Fibroblast of peridontal ligament (primary cell): Measurements from ENCODE around the gene CYSRT1.

ENCODE experiments used
- DNase-seq: peaks from one replicate; pipeline ENCODE4 v3.0.0-alpha.2; 2010; ENCODE audit errors: extremely low read depth

The CYSRT1 gene

DNA sequence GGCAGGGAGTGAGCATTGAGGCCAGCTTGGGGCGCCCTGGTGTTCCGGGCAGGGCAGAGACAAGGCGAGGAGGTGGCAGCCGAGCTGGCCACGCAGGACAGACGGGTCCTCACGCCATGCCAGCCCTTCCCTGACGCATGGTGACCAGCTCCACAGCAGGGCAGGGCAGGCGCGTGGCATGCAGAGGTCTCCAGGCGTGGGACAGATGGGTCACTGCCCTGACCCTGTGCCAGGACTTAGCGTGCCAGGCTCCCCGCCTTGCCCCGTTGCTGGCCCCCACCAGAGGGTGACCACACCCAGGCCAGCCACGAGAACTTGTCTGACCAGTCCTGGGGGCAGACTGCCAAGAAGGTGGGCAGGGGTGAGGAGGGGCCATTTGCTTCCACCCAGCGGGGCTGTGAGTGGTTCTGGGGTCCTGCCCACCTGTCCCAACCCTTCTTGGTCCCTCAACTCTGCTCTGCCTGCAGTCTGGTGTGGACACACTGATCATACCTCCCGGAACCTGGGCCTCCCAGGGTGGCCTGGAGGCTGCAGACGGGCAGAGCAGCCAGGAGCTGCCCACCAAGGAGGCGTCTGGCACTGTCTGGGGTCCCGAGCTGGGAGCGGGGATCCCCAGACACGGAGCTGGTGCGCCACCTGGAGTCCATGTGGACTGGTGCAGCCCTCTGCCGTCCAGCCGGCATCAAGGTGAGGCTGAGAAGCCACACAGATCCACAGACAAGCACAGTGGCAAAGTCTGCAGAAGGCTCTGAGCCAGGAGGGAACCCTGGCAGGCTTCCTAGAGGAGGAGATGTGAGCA, 2.3 kb downstream of the CYSRT1 start, which contains the start of gene RNF224:
TSS of gene RNF224 (plus strand) at position 449 of the 799 bp plus-strand sequence. CDS start 834 bp downstream, outside the sequence.
- peak; percentile 59 for DNase-seq

DNA sequence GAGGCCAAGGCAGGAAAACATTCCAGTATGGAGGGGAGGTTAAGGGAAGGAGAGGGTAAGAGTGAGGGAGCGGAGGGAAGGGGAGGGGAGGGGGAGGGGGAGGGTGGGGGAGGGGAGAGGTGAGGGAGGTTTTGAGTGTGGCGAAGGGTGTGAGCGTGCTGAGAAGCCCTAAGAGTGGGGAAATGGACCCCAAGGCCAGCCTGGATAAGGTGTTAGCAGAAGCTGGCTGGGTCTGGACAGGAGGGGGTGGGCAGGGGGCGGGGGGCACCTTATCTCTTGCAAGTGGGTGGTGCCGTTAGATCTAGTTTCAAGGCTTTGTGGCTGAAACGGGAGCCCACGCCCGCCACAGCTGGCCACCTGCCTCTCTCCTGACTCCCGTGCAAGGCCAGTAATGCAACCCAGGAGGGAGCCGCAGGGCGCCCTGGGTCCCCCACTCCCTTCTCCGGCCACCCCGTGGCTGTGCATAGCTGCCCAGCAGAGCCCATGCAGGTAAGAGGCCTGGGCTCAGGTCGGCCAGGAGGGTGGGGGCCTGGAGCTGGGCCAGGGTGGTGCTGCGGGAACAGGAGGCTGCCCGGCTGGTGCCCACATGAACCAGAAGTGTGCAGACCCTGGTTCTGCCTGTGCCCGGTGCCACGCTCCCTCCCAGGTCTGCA, 3.0 kb downstream of the CYSRT1 start:
- DNase-seq, result no peak

DNA sequence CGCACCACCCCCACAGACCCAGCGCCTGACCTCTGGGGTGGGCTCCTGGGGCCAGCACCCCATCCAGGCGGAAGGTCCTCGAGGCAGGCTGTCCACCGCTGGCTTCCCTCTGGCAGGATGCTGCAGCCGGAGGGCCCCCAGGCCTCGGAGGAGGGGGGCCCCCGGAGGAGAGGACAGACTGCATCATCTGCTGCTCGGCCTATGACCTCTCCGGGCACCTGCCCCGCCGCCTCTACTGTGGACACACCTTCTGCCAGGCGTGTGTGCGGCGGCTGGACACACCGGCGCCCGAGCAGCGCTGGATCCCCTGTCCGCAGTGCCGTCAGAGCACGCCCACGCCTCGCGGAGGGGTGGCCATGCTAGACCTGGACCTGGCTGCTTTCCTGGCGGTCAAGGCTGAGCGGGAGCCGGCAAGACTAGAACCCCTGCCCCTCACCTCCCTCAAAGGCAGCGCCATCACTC, 3.6 kb downstream of the CYSRT1 start:
- DNase-seq, result no peak

DNA sequence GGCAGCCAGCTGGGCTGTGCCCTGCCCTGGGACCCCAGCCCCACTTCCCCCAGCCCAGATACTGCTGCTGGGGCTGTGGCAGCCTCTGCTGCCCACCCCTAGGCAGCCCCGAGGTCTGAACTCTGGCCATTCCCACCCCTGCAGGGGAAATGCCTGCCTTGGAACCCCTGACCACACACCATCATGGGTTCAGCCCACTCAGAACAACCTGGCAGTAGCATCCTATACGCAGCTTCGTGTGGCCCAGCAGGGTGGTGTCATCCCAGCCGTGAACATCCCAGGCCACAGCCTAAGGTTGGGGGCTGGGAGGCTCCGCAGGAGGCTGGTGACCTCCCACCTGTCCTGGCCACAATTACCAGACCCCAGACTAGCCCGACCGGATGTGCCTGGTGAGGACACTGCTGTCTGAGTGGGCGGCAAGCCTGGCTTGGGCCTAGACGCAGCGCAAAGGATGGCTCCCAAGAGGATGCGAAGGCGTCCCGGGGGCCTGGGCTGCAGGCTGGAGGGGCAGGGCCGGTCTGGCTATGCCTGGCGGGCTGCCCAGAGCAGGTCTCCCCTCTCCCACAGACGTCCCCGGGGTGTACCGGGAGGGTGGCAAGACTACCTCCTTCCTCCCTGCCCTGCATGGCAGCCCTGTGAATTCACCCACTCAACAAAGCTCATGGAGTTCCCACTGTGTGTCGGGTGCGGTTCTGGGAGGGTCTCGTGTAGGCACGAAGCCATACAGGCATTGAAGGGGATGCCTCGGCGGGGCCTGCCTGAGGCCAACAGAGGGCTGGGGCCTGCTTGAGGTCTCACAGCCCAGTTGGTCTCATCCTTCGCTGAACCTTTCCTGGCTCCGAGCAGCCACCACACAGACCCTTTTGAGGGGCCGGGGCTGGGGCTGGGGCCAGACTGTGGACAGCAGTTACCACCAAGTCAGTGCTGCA, 4.3 kb downstream of the CYSRT1 start:
- no peak for DNase-seq

DNA sequence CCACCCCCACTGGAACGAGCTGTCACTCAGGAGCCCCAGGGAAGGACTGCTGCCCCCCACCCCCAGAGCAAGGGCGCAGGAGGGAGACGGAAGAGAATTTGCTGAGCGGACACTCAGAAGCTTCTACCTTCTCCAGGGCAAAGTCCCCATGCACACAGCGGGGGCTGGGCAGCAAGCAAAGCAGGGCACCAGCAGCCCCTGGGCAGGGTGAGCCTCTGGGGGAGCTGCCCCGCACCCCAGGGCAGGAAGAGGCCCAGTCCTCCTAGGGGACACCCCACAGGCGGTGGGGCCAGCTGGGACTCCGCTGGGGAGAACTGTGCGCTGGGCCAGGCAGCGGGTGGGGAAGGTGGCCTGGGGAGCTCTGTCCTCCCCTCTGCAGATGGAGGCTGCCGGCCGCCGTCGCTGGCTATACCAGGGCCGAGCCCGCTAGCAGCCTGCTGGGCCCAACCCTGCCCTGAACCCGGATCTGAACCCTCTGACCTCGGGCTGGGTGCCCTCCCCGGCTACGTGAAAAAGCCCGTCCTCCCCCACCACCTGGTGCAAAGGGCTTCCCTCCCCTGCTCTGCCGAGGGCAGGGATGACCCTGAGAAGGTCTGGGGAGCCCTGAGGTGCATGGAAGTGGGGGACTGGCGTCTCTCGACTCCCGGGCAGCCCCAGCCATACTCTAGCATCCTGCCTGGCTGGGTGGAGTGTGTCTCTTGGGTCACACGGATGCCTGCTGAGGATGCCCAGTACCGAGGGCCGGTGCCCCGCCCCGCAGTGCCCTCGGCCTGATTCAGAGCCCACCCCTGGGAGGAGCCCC, 5.1 kb downstream of the CYSRT1 start:
- DNase-seq, result no peak

DNA sequence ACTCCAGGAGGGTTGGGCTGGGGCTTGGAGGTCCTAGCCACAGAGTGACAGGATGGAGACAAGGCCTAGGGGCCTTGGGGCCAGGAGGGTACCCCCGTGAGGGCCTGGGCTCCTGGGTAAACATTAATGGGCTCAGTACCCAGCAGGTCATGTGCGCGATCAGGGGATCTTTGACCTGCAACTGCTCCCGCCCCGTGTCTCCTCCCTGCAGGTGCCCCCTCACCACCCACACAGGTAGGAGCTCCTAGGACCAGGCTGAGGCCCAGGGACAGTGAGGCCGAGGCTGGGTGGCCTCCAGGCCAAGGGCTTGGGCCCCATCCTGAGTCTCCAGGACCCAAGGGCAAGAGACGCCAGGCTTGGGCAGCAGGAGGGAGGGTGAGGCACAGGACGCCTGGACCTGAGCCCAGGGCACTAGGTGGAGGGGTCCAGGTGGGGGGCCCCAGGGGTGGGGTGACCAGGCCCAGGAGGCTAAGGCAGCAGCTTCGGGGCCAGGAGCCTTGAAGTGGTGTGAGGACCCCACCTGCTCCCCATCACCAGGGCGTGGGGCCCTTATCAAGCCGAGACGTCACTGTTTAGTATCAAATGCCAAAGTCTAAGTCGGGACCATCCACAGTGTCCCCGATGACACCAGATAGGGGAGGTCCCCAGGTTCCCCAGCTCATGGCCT, 5.9 kb downstream of the CYSRT1 start, which contains the start of gene SLC34A3:
TSS of gene SLC34A3 (plus strand) at position 197 of the 667 bp plus-strand sequence. CDS start 802 bp downstream, outside the sequence.
- no peak for DNase-seq

DNA sequence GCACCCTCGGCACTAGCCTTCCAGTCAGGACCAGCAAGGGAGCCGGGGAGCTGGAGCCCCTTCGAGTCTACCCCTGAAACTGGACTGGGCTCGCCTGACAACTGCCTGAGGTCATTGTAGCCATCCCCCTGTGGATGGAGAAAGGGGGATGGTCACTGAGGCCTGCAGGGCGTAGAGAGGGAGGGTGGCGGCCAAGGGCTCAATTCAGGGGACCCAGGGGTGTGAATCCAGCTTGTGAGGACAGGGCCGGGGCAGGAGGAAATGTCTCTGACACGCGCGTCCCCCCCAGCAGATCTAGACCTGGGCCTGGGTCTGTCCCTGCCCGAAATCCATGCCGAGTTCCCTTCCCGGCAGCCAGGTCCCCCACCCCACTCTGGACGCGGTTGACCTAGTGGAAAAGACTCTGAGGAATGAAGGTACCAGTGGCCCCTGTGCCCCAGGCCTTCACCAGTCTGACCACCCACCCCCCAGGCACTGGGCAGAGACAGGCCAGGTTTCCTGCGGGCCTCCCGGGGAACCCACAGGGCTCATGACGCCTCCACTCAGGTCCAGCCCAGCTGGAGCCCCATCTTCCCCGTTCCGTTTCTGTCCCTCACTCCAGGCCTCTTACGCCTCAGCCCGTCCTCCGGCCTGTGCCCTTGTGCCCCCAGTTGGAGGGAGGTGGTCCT, 6.5 kb downstream of the CYSRT1 start:
- no peak for DNase-seq

DNA sequence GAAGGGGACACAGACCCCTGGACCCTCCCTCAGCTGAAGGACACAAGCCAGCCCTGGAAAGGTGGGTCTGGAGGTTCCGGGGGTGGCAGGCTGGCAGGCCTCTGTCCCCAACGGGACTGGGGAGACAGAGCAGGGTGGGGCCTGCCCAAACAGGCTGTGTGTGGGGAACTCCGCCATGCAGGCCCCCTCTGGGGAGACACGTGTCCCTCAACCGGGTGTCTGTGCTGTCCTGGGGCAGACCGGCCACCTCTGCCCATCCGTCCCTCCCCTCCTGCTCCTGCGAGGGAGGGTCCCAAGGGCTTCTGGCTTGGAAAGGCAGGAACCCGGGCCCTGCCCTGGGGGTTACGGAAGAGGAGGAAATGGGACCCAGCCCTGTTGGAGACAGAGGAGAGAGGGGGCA, 7.1 kb downstream of the CYSRT1 start:
- no peak for DNase-seq

DNA sequence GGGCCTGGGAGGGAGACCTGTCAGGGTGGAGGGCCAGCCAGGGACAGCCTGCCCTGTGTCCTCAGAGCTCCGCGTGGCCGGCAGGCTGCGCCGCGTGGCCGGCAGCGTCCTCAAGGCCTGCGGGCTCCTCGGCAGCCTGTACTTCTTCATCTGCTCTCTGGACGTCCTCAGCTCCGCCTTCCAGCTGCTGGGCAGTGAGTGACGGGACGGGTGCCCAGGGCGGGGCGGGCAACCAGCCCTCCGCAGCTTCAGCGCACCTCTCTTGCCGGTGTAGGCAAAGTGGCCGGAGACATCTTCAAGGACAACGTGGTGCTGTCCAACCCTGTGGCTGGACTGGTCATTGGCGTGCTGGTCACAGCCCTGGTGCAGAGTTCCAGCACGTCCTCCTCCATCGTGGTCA, 7.5 kb downstream of the CYSRT1 start:
- DNase-seq, result no peak

DNA sequence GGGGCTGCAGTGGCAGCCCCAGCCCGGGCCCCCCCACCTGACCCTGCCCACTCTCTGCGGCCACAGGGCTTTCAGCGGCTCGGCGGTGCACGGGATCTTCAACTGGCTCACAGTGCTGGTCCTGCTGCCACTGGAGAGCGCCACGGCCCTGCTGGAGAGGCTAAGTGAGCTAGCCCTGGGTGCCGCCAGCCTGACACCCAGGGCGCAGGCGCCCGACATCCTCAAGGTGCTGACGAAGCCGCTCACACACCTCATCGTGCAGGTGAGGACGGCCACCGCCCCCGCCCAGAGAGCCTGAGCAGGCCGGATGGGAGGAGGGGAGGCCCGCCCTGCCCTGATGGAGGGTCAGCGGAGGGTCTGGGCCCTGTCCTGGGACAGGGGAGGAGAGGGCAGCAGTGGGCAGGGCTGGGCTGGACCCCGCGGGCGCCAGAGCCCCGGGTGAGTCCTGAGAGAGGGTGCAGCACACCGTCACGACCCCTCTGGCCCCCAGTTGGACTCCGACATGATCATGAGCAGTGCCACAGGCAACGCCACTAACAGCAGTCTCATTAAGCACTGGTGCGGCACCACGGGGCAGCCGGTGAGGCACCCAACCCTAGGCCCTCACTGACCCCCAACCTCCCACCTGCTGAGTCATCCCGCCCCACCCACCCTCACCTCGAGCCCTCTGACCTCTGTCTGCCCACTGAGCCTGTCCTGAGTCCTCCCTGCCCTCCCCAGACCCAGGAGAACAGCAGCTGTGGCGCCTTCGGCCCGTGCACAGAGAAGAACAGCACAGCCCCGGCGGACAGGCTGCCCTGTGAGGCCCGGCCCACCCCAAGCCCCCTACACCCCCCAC, 8.4 kb downstream of the CYSRT1 start:
- no peak for DNase-seq

DNA sequence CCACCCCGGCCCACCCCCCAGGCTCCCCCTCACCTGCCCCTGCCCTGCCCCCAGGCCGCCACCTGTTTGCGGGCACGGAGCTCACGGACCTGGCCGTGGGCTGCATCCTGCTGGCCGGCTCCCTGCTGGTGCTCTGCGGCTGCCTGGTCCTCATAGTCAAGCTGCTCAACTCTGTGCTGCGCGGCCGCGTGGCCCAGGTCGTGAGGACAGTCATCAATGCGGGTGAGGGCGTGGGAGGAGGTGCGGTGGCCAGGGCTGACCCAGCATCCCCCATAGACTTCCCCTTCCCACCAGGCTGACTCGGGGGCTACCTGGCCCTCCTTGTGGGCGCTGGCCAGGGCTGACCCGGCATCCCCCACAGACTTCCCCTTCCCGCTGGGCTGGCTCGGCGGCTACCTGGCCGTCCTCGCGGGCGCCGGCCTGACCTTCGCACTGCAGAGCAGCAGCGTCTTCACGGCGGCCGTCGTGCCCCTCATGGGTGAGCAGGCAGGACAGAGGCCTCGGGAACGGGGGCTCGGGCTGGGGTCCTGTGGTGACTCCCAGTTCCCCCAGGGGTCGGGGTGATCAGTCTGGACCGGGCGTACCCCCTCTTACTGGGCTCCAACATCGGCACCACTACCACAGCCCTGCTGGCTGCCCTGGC, 9.2 kb downstream of the CYSRT1 start:
- no peak for DNase-seq

DNA sequence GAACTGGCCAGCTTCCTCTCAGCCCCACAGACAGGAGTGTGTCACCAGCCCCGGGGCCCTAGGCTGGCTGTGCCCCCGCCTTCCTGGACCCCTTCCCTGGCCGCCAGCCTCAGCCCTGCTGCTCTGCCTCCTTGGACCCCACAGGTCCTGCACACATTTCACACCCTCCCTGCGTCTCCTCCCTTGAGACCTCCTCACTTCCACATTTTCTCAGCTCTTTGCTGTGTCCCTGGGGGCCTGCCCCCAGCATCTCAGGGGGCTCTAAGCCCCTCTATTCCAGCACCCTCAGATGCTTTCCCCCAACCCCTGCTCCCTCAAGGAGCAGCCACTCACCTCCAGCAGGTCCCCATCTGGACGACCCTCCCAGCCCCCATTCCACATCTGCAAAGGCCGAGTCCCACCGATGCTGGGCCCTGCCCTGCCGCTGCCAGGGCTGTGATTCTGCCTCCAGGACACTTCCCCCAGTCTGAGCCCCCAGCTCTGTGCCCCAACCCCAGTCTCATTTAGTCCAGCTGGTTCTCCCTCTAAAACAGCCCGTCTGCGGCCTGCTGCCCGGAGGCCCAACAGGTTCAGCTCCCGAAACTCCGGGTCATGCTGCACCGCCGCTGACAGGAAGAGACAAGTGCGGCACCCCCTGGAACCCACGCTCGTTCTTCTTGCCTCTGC, 9.9 kb downstream of the CYSRT1 start:
- no peak for DNase-seq

DNA sequence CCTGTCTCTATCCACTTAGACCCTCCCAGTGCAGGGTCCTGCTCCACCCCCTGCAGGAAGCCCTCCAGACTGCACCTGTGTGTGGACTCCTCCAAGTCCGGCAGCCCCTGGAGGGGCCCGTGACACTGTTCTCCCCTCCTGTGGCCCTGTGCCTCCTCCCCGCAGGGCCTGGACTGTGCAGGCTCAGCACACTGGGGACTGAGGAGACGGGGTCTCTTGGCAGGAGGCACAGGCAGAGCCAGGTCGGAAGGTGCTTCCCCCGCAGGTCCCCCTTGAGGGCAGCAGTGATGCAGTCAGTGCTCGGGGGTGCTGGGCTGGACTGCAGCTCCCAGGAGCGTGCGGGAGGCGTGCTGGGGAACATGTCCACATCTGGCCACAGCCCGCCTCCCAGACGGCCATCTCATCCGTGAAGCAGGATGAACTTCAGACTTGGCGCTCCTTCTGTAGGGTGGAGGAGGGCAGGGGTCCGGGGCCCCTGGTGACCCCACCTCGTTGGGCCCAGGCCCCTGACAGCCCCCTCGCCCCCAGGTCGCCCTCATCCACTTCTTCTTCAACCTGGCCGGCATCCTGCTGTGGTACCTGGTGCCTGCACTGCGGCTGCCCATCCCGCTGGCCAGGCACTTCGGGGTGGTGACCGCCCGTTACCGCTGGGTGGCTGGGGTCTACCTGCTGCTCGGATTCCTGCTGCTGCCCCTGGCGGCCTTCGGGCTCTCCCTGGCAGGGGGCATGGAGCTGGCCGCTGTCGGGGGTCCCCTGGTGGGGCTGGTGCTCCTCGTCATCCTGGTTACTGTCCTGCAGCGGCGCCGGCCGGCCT, 10.7 kb downstream of the CYSRT1 start:
- no peak for DNase-seq

DNA sequence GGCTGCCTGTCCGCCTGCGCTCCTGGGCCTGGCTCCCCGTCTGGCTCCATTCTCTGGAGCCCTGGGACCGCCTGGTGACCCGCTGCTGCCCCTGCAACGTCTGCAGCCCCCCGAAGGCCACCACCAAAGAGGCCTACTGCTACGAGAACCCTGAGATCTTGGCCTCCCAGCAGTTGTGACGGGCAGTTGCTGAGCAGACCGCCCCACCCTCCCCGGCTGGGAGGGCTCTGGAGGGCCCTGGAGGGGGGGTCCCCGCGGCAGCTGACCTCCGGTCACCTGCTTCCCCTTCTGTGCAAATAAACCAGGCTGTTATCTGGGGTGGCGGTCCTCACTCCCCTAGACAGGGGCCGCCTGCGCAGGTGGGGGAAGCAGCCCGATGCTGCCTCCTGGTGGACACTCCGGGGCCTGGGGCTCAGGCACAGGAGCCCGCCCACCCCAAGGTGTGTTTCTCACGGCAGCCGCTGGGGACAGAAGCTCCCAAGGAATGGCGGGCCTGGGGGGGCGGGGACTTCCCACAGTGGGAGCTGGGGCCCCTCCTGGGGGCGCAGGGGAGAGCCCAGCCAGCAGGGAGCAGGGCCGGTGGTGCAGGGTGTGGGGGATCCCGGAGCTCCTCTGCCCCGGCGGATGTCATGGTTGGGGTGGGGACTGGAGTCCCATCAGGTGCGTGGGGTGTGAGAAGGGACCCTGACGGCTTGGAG, 11.4 kb downstream of the CYSRT1 start:
- peak; percentile 53 for DNase-seq

DNA sequence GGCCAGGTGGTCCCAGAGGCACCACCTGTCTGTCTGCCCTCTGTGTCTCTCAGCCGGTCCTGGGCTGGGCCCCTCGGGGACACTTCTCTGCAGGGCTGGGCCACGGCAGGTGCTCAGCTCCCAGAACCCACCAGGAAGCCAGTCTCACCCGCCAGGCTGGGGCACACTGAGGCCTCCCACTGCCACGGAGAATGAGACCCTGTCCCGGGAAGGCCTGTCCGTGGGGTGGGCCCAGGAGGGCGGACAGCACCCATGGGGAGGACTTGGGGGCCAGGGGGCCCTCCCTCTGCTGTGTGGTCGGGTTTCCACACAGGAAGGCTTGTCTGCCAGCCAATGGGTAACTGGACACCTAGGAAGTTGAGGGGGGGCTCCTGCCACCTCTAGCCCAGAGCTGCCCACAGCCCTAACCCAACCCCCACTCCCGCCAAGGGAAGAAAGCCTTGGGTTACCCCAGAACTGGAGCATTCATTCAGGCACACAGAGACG, 12.0 kb downstream of the CYSRT1 start:
- DNase-seq, result no peak
